ENCODE data around the gene ZFP91.
"Not testable (repeated sequence)": the region's sequence is repeated elsewhere in the genome, so short reads cannot be mapped to it uniquely, and the experiment has no call there.

The ZFP91 gene

GRCh38 chr11:58578635-58579191 is at the start of gene ZFP91:
ZFP91 (plus strand) TSS chr11:58579063; CDS start chr11:58579282, 219 bp downstream.
- Histone ChIP-seq H3K27me3 (ENCODE audit: insufficient read depth, low read length) (no peaks in the 10 kb centered on the region), H3K4me3 (ENCODE audit: low read length) (peak within 1 kb of the TSS; percentile 97), H3K9me3 (ENCODE audit: insufficient read depth, low read depth, low read length) (no peaks in the 10 kb centered on the region), H3K27ac (ENCODE audit: low read length) (peak within 1 kb of the TSS; percentile 93), H3K9ac (ENCODE audit: low read depth, low read length) (peak within 1 kb of the TSS; percentile 100), H3K36me3 (ENCODE audit: insufficient read depth, low read depth, low read length) (peaks cover 7% of the 10 kb centered on the region), H3K4me1 (ENCODE audit: insufficient read depth, low read length) (peaks cover 11% of the 10 kb centered on the region; the same call in 1 of the 2 replicates)

- Histone ChIP-seq H3K36me3 (ENCODE audit: insufficient read depth, low read depth, low read length) (no peaks in the 10 kb centered on the region), H3K27ac (ENCODE audit: low read length) (no peak overlapping the region), H3K9ac (ENCODE audit: low read depth, low read length) (no peak overlapping the region), H3K4me1 (ENCODE audit: insufficient read depth, low read length) (no peaks in the 10 kb centered on the region), H3K4me3 (ENCODE audit: low read length) (no peak overlapping the region), H3K27me3 (ENCODE audit: insufficient read depth, low read length) (no peaks in the 10 kb centered on the region), H3K9me3 (ENCODE audit: insufficient read depth, low read depth, low read length) (no peaks in the 10 kb centered on the region)
These were observed 48.6 kb upstream of the ZFP91 start for GRCh38 chr11:58530236-58530635.

GRCh38 chr11:58531865-58532341 is 47.0 kb upstream of the ZFP91 start:
- Histone ChIP-seq H3K27ac (ENCODE audit: low read length) (no peak overlapping the region), H3K9ac (ENCODE audit: low read depth, low read length) (no peak overlapping the region), H3K36me3 (ENCODE audit: insufficient read depth, low read depth, low read length) (no peaks in the 10 kb centered on the region), H3K4me3 (ENCODE audit: low read length) (no peak overlapping the region), H3K9me3 (ENCODE audit: insufficient read depth, low read depth, low read length) (no peaks in the 10 kb centered on the region), H3K27me3 (ENCODE audit: insufficient read depth, low read length) (no peaks in the 10 kb centered on the region), H3K4me1 (ENCODE audit: insufficient read depth, low read length) (no peaks in the 10 kb centered on the region)

- Histone ChIP-seq H3K27ac (ENCODE audit: low read length) (no peak overlapping the region), H3K27me3 (ENCODE audit: insufficient read depth, low read length) (no peaks in the 10 kb centered on the region), H3K4me1 (ENCODE audit: insufficient read depth, low read length) (no peaks in the 10 kb centered on the region), H3K9ac (ENCODE audit: low read depth, low read length) (no peak overlapping the region), H3K9me3 (ENCODE audit: insufficient read depth, low read depth, low read length) (no peaks in the 10 kb centered on the region), H3K36me3 (ENCODE audit: insufficient read depth, low read depth, low read length) (no peaks in the 10 kb centered on the region), H3K4me3 (ENCODE audit: low read length) (no peak overlapping the region)
These were observed 32.0 kb upstream of the ZFP91 start for GRCh38 chr11:58546841-58547240.

GRCh38 chr11:58549644-58550043 is 29.2 kb upstream of the ZFP91 start:
- Histone ChIP-seq H3K9ac (ENCODE audit: low read depth, low read length) (no peak overlapping the region), H3K9me3 (ENCODE audit: insufficient read depth, low read depth, low read length) (no peaks in the 10 kb centered on the region), H3K36me3 (ENCODE audit: insufficient read depth, low read depth, low read length) (no peaks in the 10 kb centered on the region), H3K27ac (ENCODE audit: low read length) (no peak overlapping the region), H3K27me3 (ENCODE audit: insufficient read depth, low read length) (no peaks in the 10 kb centered on the region), H3K4me3 (ENCODE audit: low read length) (no peak overlapping the region), H3K4me1 (ENCODE audit: insufficient read depth, low read length) (no peaks in the 10 kb centered on the region)

- H3K9ac ChIP-seq (ENCODE audit: low read depth, low read length), result no peak overlapping the region
- no peaks in the 10 kb centered on the region for H3K27me3 ChIP-seq (ENCODE audit: insufficient read depth, low read length)
- no peaks in the 10 kb centered on the region; the same call in 1 of the 2 replicates for H3K9me3 ChIP-seq (ENCODE audit: insufficient read depth, low read depth, low read length)
- no peaks in the 10 kb centered on the region for H3K36me3 ChIP-seq (ENCODE audit: insufficient read depth, low read depth, low read length)
- H3K27ac ChIP-seq (ENCODE audit: low read length), result no peak overlapping the region
- H3K4me3 ChIP-seq (ENCODE audit: low read length), result no peak overlapping the region
- H3K4me1 ChIP-seq (ENCODE audit: insufficient read depth, low read length), result no peaks in the 10 kb centered on the region
These were observed 18.0 kb upstream of the ZFP91 start for GRCh38 chr11:58560842-58561241.

- no peaks in the 10 kb centered on the region for H3K36me3 ChIP-seq (ENCODE audit: insufficient read depth, low read depth, low read length)
- H3K27me3 ChIP-seq (ENCODE audit: insufficient read depth, low read length), result no peaks in the 10 kb centered on the region
- no peaks in the 10 kb centered on the region for H3K4me1 ChIP-seq (ENCODE audit: insufficient read depth, low read length)
- H3K9me3 ChIP-seq (ENCODE audit: insufficient read depth, low read depth, low read length), result no peaks in the 10 kb centered on the region; the same call in 1 of the 2 replicates
- H3K27ac ChIP-seq (ENCODE audit: low read length), result no peak overlapping the region
- H3K4me3 ChIP-seq (ENCODE audit: low read length), result no peak overlapping the region
- peak overlapping the region; percentile 35; the same call in 1 of the 2 replicates for H3K9ac ChIP-seq (ENCODE audit: low read depth, low read length)
These were observed 17.3 kb upstream of the ZFP91 start for GRCh38 chr11:58561394-58562098.

GRCh38 chr11:58562375-58562800 is 16.5 kb upstream of the ZFP91 start:
- no peaks in the 10 kb centered on the region for H3K27me3 ChIP-seq (ENCODE audit: insufficient read depth, low read length)
- H3K4me3 ChIP-seq (ENCODE audit: low read length), result no peak overlapping the region
- no peaks in the 10 kb centered on the region; the same call in 1 of the 2 replicates for H3K9me3 ChIP-seq (ENCODE audit: insufficient read depth, low read depth, low read length)
- H3K9ac ChIP-seq (ENCODE audit: low read depth, low read length), result no peak overlapping the region
- H3K4me1 ChIP-seq (ENCODE audit: insufficient read depth, low read length), result no peaks in the 10 kb centered on the region
- no peaks in the 10 kb centered on the region for H3K36me3 ChIP-seq (ENCODE audit: insufficient read depth, low read depth, low read length)
- H3K27ac ChIP-seq (ENCODE audit: low read length), result no peak overlapping the region

- Histone ChIP-seq H3K27ac (ENCODE audit: low read length) (no peak overlapping the region), H3K9ac (ENCODE audit: low read depth, low read length) (no peak overlapping the region), H3K4me1 (ENCODE audit: insufficient read depth, low read length) (no peaks in the 10 kb centered on the region), H3K4me3 (ENCODE audit: low read length) (no peak overlapping the region), H3K27me3 (ENCODE audit: insufficient read depth, low read length) (no peaks in the 10 kb centered on the region), H3K9me3 (ENCODE audit: insufficient read depth, low read depth, low read length) (no peaks in the 10 kb centered on the region; the same call in 1 of the 2 replicates), H3K36me3 (ENCODE audit: insufficient read depth, low read depth, low read length) (no peaks in the 10 kb centered on the region)
These were observed 14.6 kb upstream of the ZFP91 start for GRCh38 chr11:58564231-58564630.

GRCh38 chr11:58567889-58568512 is 10.9 kb upstream of the ZFP91 start:
- Histone ChIP-seq H3K4me3 (ENCODE audit: low read length) (no peak overlapping the region), H3K27ac (ENCODE audit: low read length) (no peak overlapping the region), H3K27me3 (ENCODE audit: insufficient read depth, low read length) (no peaks in the 10 kb centered on the region), H3K4me1 (ENCODE audit: insufficient read depth, low read length) (no peaks in the 10 kb centered on the region), H3K36me3 (ENCODE audit: insufficient read depth, low read depth, low read length) (no peaks in the 10 kb centered on the region), H3K9me3 (ENCODE audit: insufficient read depth, low read depth, low read length) (no peaks in the 10 kb centered on the region; the same call in 1 of the 2 replicates), H3K9ac (ENCODE audit: low read depth, low read length) (no peak overlapping the region)

- not testable (repeated sequence) for H3K4me1 ChIP-seq (ENCODE audit: insufficient read depth, low read length); H3K27ac ChIP-seq (ENCODE audit: low read length); H3K27me3 ChIP-seq (ENCODE audit: insufficient read depth, low read length); H3K9me3 ChIP-seq (ENCODE audit: insufficient read depth, low read depth, low read length); H3K9ac ChIP-seq (ENCODE audit: low read depth, low read length); H3K36me3 ChIP-seq (ENCODE audit: insufficient read depth, low read depth, low read length); H3K4me3 ChIP-seq (ENCODE audit: low read length)
These were observed 6.0 kb upstream of the ZFP91 start for GRCh38 chr11:58572906-58573305.

Data from iPS-20b (cell line).